Activated naive CD4-positive, alpha-beta T cell treated with anti-CD3 and anti-CD28 coated beads, Interleukin-2, amount 10 ng/mL, durations not matched to agents 5 hours and 36 hours (primary cell): ENCODE data around the gene CHMP6. TPM values are rescaled to one million over a fixed set of nuclear protein-coding genes. Genes with fewer than 3 reads are reported as not detected.

Source experiments
- total RNA-seq, 2 experiments: library from RNA; stranded (reverse); gene quantifications; one replicate each; pipeline ENCODE4 v1.2.3, GENCODE V29; 2021

Gene CHMP6
- total RNA-seq = 10 to 100 TPM; 38.6 to 40.3 TPM

DNA sequence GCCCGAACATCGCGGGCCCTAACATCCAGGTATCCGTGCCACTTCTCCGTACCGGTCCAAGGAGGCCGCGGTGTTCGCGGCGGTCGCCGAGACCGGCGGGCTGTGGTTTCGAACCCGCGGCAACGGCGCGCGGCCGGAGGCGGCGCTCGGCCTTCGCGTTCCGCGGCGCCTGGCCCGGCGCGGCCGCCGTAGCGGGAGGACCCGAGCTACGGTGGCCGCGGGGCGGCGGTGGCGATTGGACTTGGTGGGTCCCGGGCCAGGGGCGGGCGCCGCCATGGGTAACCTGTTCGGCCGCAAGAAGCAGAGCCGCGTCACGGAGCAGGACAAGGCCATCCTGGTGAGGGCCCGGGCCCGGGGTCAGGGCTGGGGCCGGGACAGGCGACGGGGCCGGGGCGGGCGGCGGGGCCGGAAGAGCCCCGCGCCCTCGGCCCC, at the start of gene CHMP6:
TSS of gene CHMP6 (plus strand) at position 197 of the 432 bp plus-strand sequence. CDS start at position 275, 78 bp downstream.

DNA sequence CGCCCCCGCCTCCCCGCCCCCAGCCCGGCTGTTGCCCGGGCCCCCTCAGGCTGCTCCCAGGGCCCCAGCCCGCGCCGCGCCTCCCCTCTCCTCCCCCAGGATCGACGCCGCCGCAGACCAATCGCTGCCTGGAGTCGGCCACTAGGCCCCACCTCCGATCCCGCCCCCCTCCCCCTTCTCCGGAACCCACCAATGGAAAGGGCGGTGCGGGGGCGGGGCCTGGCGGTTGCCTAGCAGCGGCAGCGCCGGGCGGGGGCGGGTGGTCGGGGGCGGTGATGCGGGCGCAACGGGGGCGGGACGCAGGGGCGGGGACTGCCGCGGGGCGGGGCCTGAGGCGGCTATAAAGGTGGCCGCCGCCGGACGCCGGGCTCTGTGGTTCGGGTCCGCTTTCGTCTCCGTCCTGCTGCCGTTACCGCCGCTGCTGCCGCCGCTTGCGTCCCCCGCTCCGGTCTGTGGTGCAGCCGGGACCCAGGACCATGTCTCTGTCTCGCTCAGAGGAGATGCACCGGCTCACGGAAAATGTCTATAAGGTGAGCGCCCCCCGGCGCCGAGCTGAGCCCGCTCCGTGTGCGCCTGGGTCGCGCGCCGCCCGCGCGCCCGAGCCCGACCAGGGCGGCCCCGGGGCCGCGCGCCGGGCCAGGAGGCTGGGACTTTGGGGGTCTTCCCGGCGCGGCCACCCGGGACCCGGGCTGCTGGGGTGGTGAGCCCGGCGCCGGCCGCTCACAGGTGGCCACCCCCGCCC, 43.3 kb downstream of the CHMP6 start, which contains the start of gene BAIAP2:
TSS of gene BAIAP2 (plus strand) at position 373 of the 742 bp plus-strand sequence. CDS start at position 477, 104 bp downstream.

Other genes with a start within 250 kb of the CHMP6 start
- gene BAIAP2, start 43.3 kb downstream of the CHMP6 start, total RNA-seq = 1 to 10 TPM; 3.5 to 5.3 TPM
- not detected for gene PVALEF, start 173.7 kb downstream of the CHMP6 start, total RNA-seq
- under 1 TPM in 1 of 2 experiments, not detected in 1; 0.05 TPM for gene AATK, start 174.4 kb downstream of the CHMP6 start, total RNA-seq
- gene CEP131, start 231.1 kb downstream of the CHMP6 start, total RNA-seq = 10 to 100 TPM; 14.4 to 15.4 TPM
- gene TEPSIN, start 247.2 kb downstream of the CHMP6 start, total RNA-seq = 10 to 100 TPM; 57.8 to 61.1 TPM
- gene NDUFAF8, start 247.5 kb downstream of the CHMP6 start, total RNA-seq = 10 to 100 TPM; 35.4 to 41.8 TPM